ENCODE results near the gene PTPRD. TPM values are rescaled to one million over a fixed set of nuclear protein-coding genes. Genes with fewer than 3 reads are reported as not detected.

The PTPRD gene
- total RNA-seq, 2 experiments from 2014 or later, result not detected

DNA sequence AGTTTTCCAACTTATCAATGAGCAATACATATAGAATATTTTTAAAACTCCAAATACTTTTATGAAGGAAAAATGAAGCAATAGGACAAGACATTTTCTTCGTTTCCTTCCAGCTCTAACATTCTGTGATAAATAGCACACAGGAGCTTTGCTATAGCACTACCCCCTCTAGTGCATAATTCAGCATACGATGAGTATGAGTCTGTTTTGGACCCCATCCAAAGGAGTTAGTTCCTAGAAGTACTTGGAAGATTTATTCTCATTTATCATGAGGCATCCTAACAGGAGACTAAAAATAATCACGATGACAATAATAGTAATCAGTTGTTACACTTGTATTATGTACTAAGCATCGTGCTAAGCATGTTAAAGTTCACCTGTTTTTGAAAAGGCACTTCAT, 1751.9 kb downstream of the PTPRD start:
- Mint-ChIP-seq H3K36me3 (ENCODE audit: low read depth) (no peaks in the 10 kb centered on the region), H3K27me3 (ENCODE audit: low read depth) (peaks cover 38% of the 10 kb centered on the region), H3K4me1 (ENCODE audit: low read depth) (peaks cover 10% of the 10 kb centered on the region), H3K4me3 (no peak overlapping the region), H3K9me3 (no peaks in the 10 kb centered on the region), H3K27ac (no peak overlapping the region)
- intact Hi-C loops (cut with micrococcal nuclease), result no loop called here
- no peak for DNase-seq
- CTCF ChIA-PET, result no interaction called here

DNA sequence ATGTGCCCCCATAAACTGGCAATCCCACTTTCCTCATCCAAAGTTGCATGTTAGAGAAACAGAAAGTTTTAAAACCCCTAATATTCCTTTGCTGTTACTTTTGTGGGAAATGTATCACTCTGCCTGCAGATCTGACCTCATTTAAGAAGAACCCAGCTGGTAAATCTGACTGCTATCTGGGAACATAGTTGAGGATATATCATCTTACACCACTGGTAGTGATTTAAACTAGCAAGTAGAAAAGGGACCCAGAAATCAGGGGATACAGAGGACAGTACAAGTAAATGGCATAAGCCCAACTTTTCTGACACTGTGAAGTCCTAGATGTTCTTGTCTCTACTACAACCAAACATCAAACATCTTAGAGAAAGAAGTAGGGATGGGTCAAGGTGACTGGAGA, 1752.7 kb downstream of the PTPRD start:
- H3K4me1 Mint-ChIP-seq (ENCODE audit: low read depth), result peaks cover 10% of the 10 kb centered on the region
- H3K27me3 Mint-ChIP-seq (ENCODE audit: low read depth), result peaks cover 40% of the 10 kb centered on the region
- DNase-seq, result no peak
- H3K36me3 Mint-ChIP-seq (ENCODE audit: low read depth), result no peaks in the 10 kb centered on the region
- H3K9me3 Mint-ChIP-seq, result no peaks in the 10 kb centered on the region
- no peak overlapping the region for H3K4me3 Mint-ChIP-seq
- intact Hi-C loops (cut with micrococcal nuclease), result no loop called here
- H3K27ac Mint-ChIP-seq, result no peak overlapping the region
- CTCF ChIA-PET, result interaction anchor here (0.5 kb wide), 2 partner anchors 124 to 1082 kb away, joined by 3 to 4 read pairs; no protein-coding TSS in a partner anchor

DNA sequence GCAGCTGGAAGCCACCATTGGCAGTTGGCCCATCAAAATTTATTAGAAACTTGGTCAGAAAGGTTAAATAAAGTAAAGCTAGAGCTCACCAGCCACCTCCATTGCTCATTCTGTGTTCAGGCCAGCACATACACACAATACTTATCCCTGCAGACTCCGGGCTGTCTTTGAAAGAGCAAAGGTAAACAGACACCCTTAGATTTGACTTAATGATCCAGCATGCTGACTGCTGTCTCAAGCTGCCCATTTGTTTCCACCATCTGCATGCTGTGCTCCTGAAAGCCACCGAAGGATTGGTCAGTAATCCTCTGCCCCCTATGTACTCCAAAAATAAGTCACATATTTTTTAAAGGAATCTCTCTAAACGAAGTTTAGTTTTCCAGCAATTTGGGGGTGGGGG, 1753.4 kb downstream of the PTPRD start:
- Mint-ChIP-seq H3K36me3 (ENCODE audit: low read depth) (no peaks in the 10 kb centered on the region), H3K4me1 (ENCODE audit: low read depth) (peaks cover 10% of the 10 kb centered on the region), H3K9me3 (no peaks in the 10 kb centered on the region), H3K4me3 (no peak overlapping the region), H3K27me3 (ENCODE audit: low read depth) (peaks cover 47% of the 10 kb centered on the region), H3K27ac (no peak overlapping the region)
- intact Hi-C loops (cut with micrococcal nuclease), result no loop called here
- CTCF ChIA-PET, result interaction anchor here (0.5 kb wide), 1 partner anchor 1083 kb away, joined by 4 read pairs; no protein-coding TSS in a partner anchor
- no peak for DNase-seq

DNA sequence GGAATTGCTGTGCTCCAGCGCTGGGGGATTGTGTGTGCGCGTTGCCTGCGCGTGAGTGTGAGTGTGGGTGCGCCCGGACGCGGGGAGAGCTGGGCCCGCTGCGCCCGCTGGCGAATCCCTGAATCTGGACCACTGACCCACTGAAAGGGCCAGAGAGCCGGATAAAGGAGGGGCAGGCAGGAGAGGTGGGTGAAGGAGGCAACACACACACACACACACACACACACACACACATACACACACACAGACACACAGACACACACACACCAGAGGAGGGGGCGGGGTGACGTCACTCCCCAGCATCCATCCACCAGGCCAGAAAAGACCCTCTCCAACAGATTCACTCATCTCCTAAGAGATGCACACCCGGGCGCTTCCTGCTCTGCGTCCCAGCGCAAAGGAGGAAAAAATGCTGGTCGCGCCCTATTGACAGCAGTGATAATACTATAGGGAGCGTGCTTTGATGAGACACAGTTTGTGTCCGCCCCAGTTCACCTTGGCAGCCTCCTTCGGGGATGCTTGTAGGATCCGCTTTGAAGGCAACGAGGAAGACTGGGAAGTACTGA, 1754.1 kb downstream of the PTPRD start:
- H3K4me3 Mint-ChIP-seq, result peak overlapping the region; percentile 18

DNA sequence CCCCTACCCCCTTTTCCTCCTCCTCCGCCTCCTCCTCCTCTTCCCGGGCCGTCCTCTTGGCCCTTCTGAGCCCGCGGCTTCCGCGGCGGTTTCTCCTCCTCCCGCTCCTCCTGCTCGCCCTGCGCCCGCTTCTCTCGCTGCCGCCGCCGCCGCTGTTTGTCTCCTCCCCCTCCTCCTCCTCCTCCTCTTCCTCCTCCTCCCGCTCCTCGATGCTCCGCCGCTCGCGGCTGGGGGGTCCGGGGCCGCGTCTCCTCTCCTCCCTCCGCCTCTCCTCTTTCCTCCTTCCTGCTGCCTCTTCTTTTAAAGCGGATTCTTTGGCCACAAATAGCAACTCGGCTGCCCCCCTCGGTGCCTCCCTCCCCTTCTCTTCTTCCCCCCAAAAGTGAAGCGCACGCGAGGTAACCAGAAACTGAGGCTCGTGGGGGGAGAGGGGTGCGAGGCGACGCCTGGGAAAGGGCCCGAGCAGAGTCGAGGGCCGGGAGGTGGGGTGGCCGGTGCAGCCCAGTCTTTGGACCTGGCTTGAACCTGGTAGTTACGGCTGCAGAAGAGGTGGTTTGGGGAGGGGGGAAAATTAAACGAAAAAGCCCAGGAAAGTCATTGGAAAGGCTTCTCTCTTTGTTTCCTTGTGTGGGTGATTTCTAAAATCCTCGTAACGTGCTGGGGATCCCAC, 1754.7 kb downstream of the PTPRD start:
- no peaks in the 10 kb centered on the region for H3K9me3 Mint-ChIP-seq
- DNase-seq, result peak; percentile 25
- no peaks in the 10 kb centered on the region for H3K36me3 Mint-ChIP-seq (ENCODE audit: low read depth)
- intact Hi-C loops (cut with micrococcal nuclease), result no loop called here
- H3K27me3 Mint-ChIP-seq (ENCODE audit: low read depth), result peaks cover 51% of the 10 kb centered on the region
- CTCF ChIA-PET, result no interaction called here
- no peak overlapping the region for H3K27ac Mint-ChIP-seq
- peak overlapping the region; percentile 56 for H3K4me3 Mint-ChIP-seq
- H3K4me1 Mint-ChIP-seq (ENCODE audit: low read depth), result peaks cover 10% of the 10 kb centered on the region

More for the DNA sequence above, 1754.1 kb downstream of the PTPRD start:
- intact Hi-C loops (cut with micrococcal nuclease), result no loop called here
- CTCF ChIA-PET, result no interaction called here
- no peaks in the 10 kb centered on the region for H3K36me3 Mint-ChIP-seq (ENCODE audit: low read depth)
- H3K4me1 Mint-ChIP-seq (ENCODE audit: low read depth), result peaks cover 10% of the 10 kb centered on the region
- peaks cover 51% of the 10 kb centered on the region for H3K27me3 Mint-ChIP-seq (ENCODE audit: low read depth)
- no peaks in the 10 kb centered on the region for H3K9me3 Mint-ChIP-seq
- DNase-seq, result no peak
- H3K27ac Mint-ChIP-seq, result no peak overlapping the region

DNA sequence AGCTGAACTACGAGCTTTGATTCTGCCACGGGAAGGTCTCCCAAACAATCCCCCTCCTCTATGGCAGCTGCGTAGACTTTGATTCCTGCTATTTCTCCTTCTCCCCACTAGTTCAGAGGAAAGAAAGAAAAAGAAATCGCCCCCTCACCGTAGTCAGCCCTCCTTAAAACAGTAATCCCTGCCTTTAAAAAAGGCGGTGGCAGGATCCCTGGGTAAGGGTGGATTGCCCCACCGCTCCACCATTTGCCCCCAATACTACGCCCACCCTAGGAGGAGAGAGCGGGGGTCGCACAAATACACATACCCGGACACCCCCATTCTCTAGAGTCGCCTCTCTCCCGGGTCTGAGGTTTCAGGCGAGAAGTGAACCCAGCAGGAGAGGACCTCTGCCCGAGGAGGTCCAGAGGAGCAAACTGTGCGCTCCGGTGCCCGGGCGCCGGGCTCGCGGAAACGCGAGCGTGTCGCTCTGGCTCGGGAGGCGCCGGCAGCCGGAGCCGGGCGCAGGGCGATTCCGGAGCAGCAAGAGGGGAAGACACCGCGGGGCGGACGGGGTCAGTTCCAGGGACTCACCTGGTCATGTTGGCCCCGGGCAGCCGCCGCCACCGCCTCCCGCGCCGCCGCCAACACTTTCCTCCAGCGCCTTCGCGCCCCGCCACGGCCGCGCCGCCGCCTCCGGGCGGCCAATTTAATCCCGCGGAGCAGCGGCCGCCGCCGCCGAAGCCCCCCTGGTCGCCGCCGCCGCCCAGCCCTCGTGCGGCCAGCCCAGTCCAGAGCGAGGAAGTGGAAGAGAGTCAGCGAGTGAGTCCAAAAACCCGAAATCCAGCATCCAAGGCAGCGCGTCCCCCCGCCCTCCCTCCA, 1755.5 kb downstream of the PTPRD start:
- intact Hi-C loops (cut with micrococcal nuclease), result no loop called here
- CTCF ChIA-PET, result no interaction called here
- H3K4me1 Mint-ChIP-seq (ENCODE audit: low read depth), result peaks cover 10% of the 10 kb centered on the region
- no peaks in the 10 kb centered on the region for H3K36me3 Mint-ChIP-seq (ENCODE audit: low read depth)
- peak; percentile 4 for DNase-seq
- no peak overlapping the region for H3K27ac Mint-ChIP-seq
- peaks cover 48% of the 10 kb centered on the region for H3K27me3 Mint-ChIP-seq (ENCODE audit: low read depth)
- no peaks in the 10 kb centered on the region for H3K9me3 Mint-ChIP-seq
- H3K4me3 Mint-ChIP-seq, result peak overlapping the region; percentile 56

DNA sequence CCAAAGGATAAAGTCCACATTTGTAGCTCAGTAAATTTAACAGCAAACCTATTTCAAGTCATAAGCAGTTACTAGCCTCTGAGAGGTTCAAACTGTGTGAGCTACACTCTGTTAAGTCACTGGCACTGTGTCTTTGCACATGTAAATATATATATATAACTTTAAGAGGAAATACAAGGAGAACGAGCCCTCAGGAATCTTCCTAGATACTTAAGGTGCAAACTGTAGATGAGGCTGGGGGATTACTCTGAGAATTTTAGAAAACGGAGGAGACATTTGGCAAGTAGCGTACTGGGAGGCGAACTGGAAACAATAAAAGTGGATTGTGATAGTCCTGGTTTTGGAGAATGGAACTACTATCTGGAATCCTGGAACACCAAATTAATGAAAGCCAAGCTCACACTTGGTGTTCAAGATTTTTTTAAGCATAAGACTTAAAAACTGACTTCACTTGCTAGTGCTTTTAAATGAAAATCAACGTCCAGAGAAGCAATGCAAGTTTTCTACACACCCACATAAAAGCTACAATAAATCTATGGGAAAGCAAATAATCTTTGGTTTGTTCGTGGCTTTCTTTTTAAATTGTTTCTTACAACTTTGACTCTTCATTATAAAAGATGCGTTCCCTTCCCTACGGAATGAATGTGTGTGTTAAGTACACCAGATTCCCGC, 1756.3 kb downstream of the PTPRD start:
- Mint-ChIP-seq H3K27me3 (ENCODE audit: low read depth) (peaks cover 47% of the 10 kb centered on the region), H3K9me3 (no peaks in the 10 kb centered on the region), H3K4me1 (ENCODE audit: low read depth) (peaks cover 10% of the 10 kb centered on the region), H3K36me3 (ENCODE audit: low read depth) (no peaks in the 10 kb centered on the region), H3K27ac (no peak overlapping the region), H3K4me3 (peak overlapping the region; percentile 50)
- CTCF ChIA-PET, result no interaction called here
- DNase-seq, result no peak
- intact Hi-C loops (cut with micrococcal nuclease), result no loop called here

DNA sequence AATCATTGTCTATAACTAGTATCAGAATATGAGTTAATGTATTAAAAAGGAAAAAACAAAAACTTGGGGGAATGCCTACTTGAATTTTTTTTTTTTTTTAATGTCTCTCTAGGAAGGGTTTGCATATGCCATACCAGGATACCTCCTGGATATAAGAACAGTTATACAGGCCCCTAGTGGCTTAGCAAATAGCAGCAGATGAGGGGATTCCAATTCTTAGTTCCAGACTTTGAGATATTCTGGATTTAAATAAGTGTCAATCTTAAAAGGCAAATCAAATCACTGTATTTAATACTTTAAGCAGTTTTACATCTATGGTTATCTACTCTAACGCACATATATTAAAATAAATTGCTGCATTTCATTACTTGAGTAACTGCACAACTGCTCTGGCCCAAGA, 1757.8 kb downstream of the PTPRD start:
- DNase-seq, result no peak
- Mint-ChIP-seq H3K4me1 (ENCODE audit: low read depth) (peaks cover 10% of the 10 kb centered on the region), H3K9me3 (no peaks in the 10 kb centered on the region), H3K4me3 (no peak overlapping the region), H3K27ac (no peak overlapping the region), H3K27me3 (ENCODE audit: low read depth) (peaks cover 45% of the 10 kb centered on the region), H3K36me3 (ENCODE audit: low read depth) (no peaks in the 10 kb centered on the region)
- CTCF ChIA-PET, result no interaction called here
- intact Hi-C loops (cut with micrococcal nuclease), result no loop called here

DNA sequence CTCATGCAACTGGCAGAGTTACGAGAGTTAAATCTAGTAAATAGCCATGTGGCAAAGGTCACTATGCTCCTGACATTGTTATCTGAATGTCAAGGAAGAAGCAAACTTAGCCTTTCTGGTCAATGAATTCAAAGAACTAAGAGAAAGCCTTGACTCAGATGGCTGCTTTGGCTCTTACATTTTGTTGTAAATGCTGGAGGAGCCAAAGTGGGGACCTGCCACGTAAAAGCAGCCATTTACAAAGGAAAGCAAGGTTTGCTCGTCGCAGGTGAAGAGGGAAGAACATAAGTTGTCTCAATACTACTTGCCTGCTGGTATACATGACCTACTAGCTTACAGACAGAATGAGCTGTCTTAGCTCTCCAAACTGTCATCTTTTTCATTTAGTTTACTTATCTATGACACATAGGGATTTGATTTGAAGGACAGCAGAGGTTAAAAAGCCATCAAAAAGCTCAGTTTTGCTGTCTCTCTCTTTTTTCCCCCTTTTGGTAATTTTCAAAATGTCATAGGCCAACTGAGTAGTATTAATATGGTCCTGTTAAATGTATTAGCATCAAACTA, 1760.4 kb downstream of the PTPRD start:
- no peaks in the 10 kb centered on the region for H3K9me3 Mint-ChIP-seq
- peaks cover 35% of the 10 kb centered on the region for H3K27me3 Mint-ChIP-seq (ENCODE audit: low read depth)
- CTCF ChIA-PET, result no interaction called here

DNA sequence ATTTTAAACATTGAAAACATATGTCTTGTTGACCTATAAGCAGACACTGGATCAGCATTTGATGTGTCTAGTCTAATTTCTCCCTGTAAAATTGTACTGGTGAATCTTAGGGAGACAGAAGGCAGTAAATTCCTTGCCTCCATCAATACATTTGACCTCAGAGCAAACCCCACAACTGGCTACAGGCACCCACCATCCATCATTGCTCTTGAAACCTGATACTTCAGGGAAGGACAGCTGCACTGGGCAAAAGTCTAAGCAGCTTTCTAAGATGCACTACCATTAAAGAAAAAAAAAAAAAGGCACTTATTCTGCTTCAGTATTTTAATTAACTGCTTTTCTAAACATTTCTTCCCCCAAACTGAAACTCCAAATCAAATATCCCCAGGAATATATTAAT, 1761.9 kb downstream of the PTPRD start:
- Mint-ChIP-seq H3K4me3 (no peak overlapping the region), H3K27ac (no peak overlapping the region), H3K27me3 (ENCODE audit: low read depth) (peaks cover 23% of the 10 kb centered on the region), H3K4me1 (ENCODE audit: low read depth) (no peaks in the 10 kb centered on the region), H3K9me3 (no peaks in the 10 kb centered on the region), H3K36me3 (ENCODE audit: low read depth) (no peaks in the 10 kb centered on the region)
- DNase-seq, result no peak
- intact Hi-C loops (cut with micrococcal nuclease), result no loop called here
- CTCF ChIA-PET, result interaction anchor here (0.7 kb wide), 1 partner anchor 41 kb away, joined by 3 read pairs; no protein-coding TSS in a partner anchor

More for the DNA sequence above, 1760.4 kb downstream of the PTPRD start:
- H3K27ac Mint-ChIP-seq, result no peak overlapping the region
- H3K4me3 Mint-ChIP-seq, result no peak overlapping the region
- intact Hi-C loops (cut with micrococcal nuclease), result no loop called here
- H3K36me3 Mint-ChIP-seq (ENCODE audit: low read depth), result no peaks in the 10 kb centered on the region
- no peak for DNase-seq
- H3K4me1 Mint-ChIP-seq (ENCODE audit: low read depth), result peaks cover 2% of the 10 kb centered on the region

DNA sequence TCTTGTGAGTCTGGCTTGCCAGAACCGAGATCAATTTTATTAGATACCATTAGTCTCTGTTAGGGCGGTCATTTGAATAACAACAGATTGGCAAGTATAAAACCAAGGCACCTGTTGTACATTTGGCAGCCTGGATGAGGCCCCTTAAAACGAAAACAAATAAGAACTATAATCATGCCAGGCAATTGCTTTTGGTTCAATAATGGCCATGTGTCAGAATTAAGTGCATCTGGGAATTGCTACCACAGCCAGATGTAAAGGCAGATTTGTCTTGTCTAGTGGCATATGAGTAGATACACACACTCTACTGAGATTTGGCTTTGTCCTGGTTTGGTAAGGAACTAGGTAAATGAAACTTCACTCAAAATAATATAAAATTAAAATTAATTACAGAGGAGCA, 1767.0 kb downstream of the PTPRD start:
- Mint-ChIP-seq H3K4me1 (ENCODE audit: low read depth) (no peaks in the 10 kb centered on the region), H3K36me3 (ENCODE audit: low read depth) (no peaks in the 10 kb centered on the region), H3K9me3 (no peaks in the 10 kb centered on the region), H3K27me3 (ENCODE audit: low read depth) (peaks cover 7% of the 10 kb centered on the region), H3K27ac (no peak overlapping the region), H3K4me3 (no peak overlapping the region)
- CTCF ChIA-PET, result no interaction called here
- no peak for DNase-seq
- intact Hi-C loops (cut with micrococcal nuclease), result no loop called here

DNA sequence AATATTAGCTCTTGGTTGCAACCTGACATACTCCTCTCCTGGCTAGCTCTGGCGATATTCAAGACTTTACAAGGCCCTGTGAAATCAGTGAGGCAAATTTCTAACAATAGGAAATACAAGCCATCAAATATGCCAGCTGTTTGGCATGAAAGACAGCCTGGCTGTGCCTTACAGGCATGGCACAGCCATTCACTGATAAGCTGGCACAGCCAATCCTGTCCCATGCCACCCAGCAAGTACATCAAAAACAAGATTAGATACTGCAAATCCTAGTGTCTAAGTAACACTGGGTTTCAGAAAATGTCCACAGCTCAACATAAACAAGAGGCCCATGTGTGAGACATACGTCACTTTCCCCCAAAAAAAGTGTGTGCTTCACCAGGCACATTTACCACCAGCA, 1767.4 kb downstream of the PTPRD start:
- no peak for DNase-seq
- no peak overlapping the region for H3K27ac Mint-ChIP-seq
- CTCF ChIA-PET, result no interaction called here
- no peak overlapping the region for H3K4me3 Mint-ChIP-seq
- H3K9me3 Mint-ChIP-seq, result no peaks in the 10 kb centered on the region
- H3K36me3 Mint-ChIP-seq (ENCODE audit: low read depth), result no peaks in the 10 kb centered on the region
- no peaks in the 10 kb centered on the region for H3K4me1 Mint-ChIP-seq (ENCODE audit: low read depth)
- peaks cover 7% of the 10 kb centered on the region for H3K27me3 Mint-ChIP-seq (ENCODE audit: low read depth)
- intact Hi-C loops (cut with micrococcal nuclease), result no loop called here

All from activated naive CD4-positive, alpha-beta T cell treated with anti-CD3 and anti-CD28 coated beads for 36 hours (primary cell).